SK-MEL-5 (cell line): Measurements from ENCODE around the gene SRPK1. TPM values are rescaled to one million over a fixed set of nuclear protein-coding genes. Genes with fewer than 3 reads are reported as not detected.

ENCODE experiments used
- DNase-seq: peaks from one replicate; pipeline ENCODE4 v3.0.0-alpha.2; 2016; ENCODE audit warnings: low read depth, low spot score
- in situ Hi-C: cut with HindIII; loops from 2 replicates; pipeline ENCODE4 v1.10.0; 2016; ENCODE audit warnings: low sequenced_read_pairs, high pct_unique_total_duplicates, low pct_unique_long_range_greater_than_20kb
- total RNA-seq: library from RNA; depleted of rRNA; stranded (reverse); fragments of >200 nt; shearing (Covaris generic); gene quantifications from 2 replicates; pipeline ENCODE4 v1.2.3, GENCODE V29; 2014; rRNA removed

SRPK1 gene
- total RNA-seq, 1 experiment from 2014 or later: 26.6 TPM

DNA sequence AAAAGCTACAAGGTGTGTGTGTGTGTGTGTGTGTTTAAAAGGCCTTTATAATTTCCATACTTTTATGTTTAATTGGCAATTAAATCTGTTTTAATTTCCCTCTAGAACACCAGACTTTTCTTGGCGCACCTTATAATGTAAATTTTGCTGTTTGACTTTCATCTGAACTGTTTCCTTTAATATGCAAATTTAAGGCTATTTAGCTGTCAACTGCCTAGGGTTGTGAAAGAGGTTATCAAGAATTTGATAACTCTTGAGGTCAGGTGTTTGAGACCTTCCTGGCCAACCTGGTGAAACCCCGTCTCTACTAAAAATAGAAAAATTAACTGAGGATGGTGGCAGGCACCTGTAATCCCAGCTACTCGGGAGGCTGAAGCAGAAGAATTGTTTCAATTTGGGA, 119.8 kb downstream of the SRPK1 start:
- no peak for DNase-seq
- in situ Hi-C loops: no loop called here

DNA sequence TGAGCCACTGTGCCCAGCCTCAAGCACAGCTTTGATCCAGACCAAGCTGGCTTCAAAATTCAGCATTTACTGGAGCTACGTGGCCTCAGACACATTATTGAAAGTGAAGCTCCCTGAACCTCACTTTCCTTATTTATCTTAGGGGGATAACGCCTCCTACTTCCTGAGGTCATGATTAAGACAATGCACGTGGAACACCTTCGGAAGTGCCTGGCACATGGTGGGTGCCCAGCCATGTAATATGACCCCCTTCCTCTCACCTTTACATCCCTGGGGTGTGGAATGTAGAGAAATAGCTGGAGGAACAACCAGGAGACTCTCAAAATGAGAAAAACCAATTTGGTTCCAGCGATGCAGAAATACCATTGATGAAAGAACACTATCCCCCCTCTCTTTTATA, 122.2 kb downstream of the SRPK1 start:
- DNase-seq: no peak
- in situ Hi-C loops: no loop called here

DNA sequence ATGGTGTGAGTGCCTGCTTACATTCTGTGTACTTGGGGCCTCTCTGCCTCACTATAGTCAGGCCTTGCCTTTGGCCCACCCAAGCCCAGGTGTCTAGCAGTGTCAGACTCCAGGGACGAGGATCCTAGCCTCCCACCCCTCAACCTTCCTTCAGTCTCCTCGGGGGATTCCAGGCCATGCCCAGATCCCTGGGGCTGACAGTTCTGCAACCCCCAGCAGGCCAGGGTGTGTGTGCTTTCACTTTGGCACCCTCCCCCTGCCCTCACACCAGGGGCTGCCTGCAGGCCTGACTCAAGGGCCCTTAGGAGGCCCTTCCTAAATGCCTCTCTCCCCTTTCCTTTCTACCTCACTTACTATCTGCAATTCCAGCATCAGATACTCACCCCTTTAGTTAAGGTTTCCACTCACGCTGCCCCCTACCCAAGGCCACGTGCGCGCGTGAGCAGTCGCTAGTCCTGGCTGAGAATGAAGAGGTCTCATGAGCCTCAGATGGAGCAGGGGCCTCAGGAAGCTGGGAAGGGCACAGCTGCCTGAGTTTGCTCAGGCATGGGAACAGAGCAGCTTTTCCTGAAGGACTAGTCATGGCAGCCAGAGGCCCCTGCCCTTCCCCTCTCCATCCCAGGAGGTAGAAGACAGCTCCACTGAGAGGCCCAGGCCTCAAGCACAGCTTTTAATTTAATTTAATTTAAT, 122.9 kb downstream of the SRPK1 start:
- DNase-seq: no peak
- in situ Hi-C loops: no loop called here

DNA sequence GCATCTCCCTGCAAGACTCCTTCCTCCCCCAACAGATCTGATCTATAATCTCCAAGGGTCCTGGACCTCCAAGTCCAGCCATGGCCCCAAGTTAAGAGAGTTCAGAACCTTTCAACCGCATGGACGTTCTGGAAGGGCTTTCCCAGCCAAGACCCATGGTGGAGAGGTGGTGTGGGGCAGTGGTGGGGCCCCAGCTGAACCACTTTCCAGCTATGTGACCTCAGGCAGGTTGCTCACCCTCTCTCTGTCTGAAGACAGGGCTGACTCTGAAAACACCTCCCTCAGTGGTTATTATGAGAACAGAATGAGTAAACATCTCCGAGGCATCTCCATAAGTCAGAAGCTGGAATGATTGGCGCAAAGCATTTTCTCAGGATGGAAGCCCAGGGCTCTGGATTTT, 124.7 kb downstream of the SRPK1 start:
- DNase-seq: no peak
- in situ Hi-C loops: no loop called here

DNA sequence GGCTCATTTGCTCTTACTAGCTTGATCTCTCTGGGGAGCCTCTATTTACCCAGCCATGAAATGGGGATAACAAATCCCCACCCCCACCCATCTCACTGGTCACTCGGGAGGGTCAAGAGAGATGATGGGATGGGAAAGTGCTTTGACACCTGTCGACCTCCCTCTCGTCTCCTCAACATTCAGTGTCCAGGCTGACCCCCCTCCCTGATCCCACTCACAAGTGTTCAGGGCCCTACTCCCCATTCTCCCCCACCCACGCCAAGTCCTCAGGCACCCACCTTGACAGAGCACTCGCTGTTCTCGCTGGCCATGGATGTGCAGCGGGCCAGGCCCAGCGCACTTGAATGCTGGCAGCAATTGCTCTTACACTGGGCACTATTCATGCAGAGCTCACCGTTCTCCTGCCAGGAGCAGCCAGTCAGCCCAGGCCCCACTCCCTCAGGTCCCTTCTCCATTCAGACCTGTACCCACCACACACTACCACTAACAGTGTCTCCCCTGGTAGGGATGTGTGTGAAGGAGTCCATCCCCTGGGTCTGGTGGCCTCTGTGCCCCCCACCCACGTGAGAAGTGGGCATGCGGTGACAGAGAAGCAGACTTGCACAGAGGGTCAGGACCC, 125.3 kb downstream of the SRPK1 start:
- in situ Hi-C loops: no loop called here
- DNase-seq: no peak

DNA sequence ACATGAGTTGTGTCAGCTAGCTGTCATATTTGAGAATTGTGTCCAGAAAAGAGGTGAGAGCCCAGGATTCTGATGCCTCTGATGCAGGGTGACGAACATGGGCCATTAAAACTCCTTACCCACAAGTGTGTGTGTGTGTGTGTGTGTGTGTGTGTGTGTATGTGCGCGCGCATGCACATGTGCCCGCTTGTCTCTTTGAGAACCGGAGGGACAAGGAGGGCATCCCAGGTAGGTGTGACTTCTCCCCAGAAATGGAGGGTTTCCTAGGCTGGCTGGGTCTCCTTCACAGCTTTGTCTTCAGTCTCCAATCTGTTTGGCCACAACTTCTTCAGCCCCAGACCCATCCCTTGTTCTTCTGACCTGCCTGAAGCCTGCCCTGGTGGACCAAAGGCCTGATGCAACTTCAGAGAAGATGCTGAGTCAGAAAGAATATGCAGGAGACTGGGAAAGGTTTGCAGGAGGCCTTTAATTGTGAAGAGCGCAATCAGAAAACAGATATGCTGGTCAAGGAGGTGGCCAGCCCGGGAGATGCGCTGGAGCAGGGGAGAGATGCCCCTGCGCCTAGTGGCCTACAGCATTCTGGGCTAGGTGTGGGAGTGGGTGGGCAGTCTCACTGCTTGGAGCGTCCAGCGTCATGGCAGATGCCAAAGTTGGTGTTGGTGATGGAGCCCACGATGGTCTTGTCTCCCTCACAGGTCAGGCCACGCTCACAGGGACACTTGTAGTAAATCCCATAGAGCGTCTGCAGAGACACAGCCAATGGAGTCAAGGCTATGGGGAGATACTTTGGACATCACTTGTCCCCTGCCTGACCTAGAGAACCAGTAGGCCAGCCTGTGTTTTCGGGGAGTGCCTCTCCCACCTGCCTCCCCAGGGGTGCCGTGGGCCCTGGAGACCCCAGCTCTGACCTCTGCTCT, 126.1 kb downstream of the SRPK1 start:
- in situ Hi-C loops: no loop called here
- no peak for DNase-seq

DNA sequence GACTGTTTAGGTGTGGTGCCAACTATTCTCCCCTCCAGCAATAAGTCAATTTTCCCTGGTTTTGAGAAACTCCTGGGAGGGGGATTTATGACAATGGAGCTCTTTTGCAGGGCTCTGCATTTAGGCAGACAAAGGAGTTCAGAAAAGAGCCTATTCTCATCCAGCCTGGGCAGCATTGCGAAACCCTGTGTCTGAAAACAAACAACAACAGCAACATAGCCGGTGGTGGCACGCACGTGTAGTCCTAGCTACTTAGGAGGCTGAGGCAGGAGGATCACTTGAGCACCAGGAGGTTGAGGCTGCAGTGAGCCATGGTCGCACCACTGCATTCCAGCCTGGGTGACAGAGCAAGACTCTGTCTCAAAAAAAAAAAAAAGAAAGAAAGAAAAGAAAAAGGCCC, 130.2 kb downstream of the SRPK1 start:
- in situ Hi-C loops: no loop called here
- DNase-seq: peak; percentile 60

DNA sequence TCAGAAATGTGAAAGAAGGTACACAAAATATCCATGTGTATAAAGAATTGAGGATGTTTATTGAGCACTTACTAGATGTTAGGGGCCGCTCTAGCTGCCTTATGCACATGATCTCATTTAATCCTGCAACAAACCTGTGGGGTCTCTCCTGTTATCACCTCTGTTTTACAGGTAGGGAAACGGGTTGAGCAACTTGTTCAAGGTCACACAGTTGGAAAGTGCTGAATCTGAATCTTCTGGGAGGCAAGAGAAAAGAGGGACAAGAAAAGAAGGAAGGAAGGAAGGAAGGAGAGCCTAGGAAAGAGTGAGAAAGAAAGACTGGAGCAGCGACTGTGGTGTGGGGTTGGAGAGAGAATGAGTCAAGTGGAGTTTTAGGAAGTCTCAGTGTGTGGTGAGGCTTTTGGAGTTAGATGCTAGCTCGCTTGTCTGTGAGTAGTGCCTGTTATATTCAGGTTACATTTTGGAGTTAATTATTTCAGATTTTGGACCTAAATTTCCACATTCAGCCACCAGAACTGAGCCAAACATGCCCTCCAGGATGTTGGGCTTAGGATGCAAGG, 132.4 kb downstream of the SRPK1 start:
- in situ Hi-C loops: no loop called here
- DNase-seq: no peak

DNA sequence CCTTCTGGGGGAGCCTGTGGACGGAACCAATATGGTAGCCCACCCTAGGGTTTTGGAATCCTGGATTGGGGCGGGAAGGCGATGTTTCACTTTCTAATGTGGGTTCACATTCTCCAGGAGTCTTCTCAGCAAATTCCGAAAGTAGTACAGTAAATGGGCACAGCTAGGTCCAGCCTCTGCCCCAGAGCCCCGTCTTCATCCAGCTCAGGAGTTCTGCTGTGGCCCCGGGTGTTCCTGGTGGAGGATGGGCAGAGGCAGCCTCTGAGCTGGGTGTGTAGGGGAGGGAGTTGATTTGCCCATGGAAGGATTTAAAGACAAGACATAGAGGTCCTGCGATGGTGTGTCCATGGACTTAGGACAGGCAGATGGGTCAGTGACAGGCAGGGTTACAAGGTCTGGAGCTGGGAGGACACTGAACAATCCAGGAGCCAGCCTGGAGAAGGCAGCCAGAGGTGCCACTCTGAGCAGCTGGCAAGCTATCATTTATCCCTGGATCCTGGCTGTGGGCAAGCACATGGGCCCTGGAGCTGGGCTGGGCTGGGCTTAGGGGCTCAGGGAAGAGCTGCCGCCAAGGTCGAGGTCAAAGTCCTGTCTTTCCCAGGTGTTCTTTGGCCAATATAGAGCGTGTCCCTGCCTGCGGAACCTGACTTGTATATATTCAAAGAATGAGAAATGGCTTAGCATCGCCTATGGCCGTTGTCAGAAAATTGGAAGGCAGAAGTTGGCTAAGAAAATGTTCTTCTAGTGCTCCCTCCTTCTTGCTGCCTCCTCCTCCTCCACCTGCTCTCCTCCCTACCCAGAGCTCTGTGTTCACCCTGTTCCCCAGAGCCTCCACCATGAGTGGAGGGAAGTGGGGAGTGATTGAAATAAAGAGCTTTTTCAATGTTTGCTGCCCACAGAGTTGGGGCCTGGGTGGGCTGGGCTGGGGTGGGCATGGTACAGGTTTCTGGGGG, 133.4 kb downstream of the SRPK1 start:
- no peak for DNase-seq
- in situ Hi-C loops: no loop called here

DNA sequence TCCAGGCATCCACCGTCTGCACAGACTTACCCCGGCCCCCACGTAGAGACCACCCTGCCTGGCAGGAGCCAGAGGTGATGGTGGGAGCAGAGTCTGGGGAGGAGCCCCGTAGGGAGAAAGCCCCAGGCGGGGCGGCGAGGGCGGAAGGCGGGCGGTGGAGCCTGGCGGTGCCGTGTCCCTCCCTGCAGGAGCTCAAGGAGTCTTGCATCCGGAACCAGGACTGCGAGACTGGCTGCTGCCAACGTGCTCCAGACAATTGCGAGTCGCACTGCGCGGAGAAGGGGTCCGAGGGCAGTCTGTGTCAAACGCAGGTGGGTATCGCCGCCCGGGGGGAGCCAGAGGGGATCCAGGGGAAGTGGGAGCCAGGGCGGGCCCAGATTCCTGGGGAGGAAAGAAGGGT, 134.1 kb downstream of the SRPK1 start:
- in situ Hi-C loops: no loop called here
- no peak for DNase-seq

DNA sequence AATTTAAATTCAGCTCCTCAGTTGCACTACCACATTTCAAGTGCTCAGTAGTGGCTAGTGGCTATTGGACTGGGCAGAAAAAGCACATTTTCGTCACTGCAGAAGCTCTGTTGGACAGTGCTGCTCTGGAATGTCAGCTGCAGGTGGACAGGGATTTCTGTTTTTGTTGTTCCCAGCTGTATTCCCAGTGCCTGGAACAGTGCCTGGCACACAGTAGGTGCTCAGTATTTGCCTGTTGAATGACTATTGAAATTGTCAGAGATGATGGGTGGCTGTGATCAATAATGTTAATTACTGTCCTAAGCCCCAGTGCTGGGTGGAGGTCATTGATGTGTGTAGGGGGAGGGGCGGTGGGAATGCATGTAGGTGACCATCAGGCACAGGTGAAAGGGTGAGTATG, 134.6 kb downstream of the SRPK1 start:
- in situ Hi-C loops: no loop called here
- no peak for DNase-seq

DNA sequence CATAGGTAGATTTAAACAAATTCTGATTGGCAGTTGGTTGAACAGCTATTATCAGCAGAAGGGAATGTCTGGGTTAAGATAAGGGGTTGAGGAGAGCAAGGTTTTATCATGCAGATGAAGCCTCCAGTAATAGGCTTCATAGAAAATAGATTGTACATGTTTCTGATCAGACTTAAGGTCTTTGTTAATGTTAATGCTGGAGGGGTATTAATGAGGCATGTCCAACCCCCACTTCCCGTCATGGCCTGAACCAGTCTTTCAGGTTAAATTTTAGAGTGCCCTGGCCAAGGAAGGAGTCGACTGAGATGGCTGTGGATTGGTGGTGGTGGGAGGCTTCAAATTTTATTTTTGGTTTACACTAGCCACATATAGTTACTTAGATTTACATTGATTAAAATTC, 136.7 kb downstream of the SRPK1 start:
- in situ Hi-C loops: no loop called here
- no peak for DNase-seq

Other genes starting within 250 kb of the SRPK1 start
- 4.3 and 4.6 TPM in 2 replicates for gene FKBP5, start 232.2 kb downstream of the SRPK1 start, total RNA-seq
- 0.35 TPM in 1 of 2 replicates, not detected in the other for gene ARMC12, start 184.1 kb downstream of the SRPK1 start, total RNA-seq
- gene CLPSL2, start 144.5 kb downstream of the SRPK1 start, total RNA-seq: not detected in 2 replicates
- gene CLPSL1, start 140.1 kb downstream of the SRPK1 start, total RNA-seq: not detected in 2 replicates
- not detected in 2 replicates for gene CLPS, start 123.8 kb downstream of the SRPK1 start, total RNA-seq
- not detected in 2 replicates for gene LHFPL5, start 115.7 kb downstream of the SRPK1 start, total RNA-seq
- not detected in 2 replicates for gene SLC26A8, start 103.5 kb upstream of the SRPK1 start, total RNA-seq
- gene MAPK14, start 106.7 kb upstream of the SRPK1 start, total RNA-seq: 28.2 and 28.7 TPM in 2 replicates
- 0.05 TPM in 1 of 2 replicates, not detected in the other for gene MAPK13, start 209.4 kb upstream of the SRPK1 start, total RNA-seq